ENCODE results near the gene LYPD4.
"Not testable (repeated sequence)": the region's sequence is repeated elsewhere in the genome, so short reads cannot be mapped to it uniquely, and the experiment has no call there.

LYPD4 gene

GRCh38 chr19:41801031-41801430, 43.5 kb downstream of the LYPD4 start:
- no peak for DNase-seq (ENCODE audit: low read depth in 3 of 3)

GRCh38 chr19:41799444-41800000, 45.0 kb downstream of the LYPD4 start:
- no peak for DNase-seq (ENCODE audit: low read depth in 3 of 3)

GRCh38 chr19:41796901-41797300, 47.6 kb downstream of the LYPD4 start:
- DNase-seq (ENCODE audit: low read depth in 3 of 3): no peak

GRCh38 chr19:41796362-41796761, 48.1 kb downstream of the LYPD4 start, which contains the start of gene CEACAM3:
Gene CEACAM3, plus strand, starts transcription at chr19:41796587. Its CDS starts 91 bp downstream, at chr19:41796678.
- no peak for DNase-seq (ENCODE audit: low read depth in 3 of 3)

- DNase-seq (ENCODE audit: low read depth in 3 of 3): peak; percentile 22 to 61 (median 46)
Measured at GRCh38 chr19:41795031-41795461, 49.4 kb downstream of the LYPD4 start.

- no peak for DNase-seq (ENCODE audit: low read depth in 3 of 3)
Measured at GRCh38 chr19:41793414-41793727, 51.1 kb downstream of the LYPD4 start.

GRCh38 chr19:41792513-41793413, 51.7 kb downstream of the LYPD4 start:
- peak; percentile 23 to 67 (median 27) for DNase-seq (ENCODE audit: low read depth in 3 of 3)

GRCh38 chr19:41789053-41789452, 55.4 kb downstream of the LYPD4 start:
- not testable (repeated sequence) for DNase-seq (ENCODE audit: low read depth in 3 of 3)

- not testable (repeated sequence) for DNase-seq (ENCODE audit: low read depth in 3 of 3)
Measured at GRCh38 chr19:41788518-41788917, 56.0 kb downstream of the LYPD4 start.
